Upper lobe of left lung (tissue), 4 donors: ENCODE results near the gene SMOC2.

Source experiments
- CTCF ChIP-seq, 6 experiments: fragments of 450-650 bp in 4 of 6; fragments of 200-600 bp in 2 of 6; sonication (generic) in 2 of 6; IDR thresholded peaks; one replicate each; pipeline ENCODE4 v1.5.1; 2016 to 2019; ENCODE audit warnings: antibody characterized with exemption in 6 of 6
- POLR2A ChIP-seq, 4 donors: fragments of 450-650 bp; IDR thresholded peaks; one replicate each; pipeline ENCODE4 v1.5.1; 2016 to 2017; ENCODE audit warnings: antibody characterized with exemption in 4 of 4, mild to moderate bottlenecking in 2 of 4

GRCh38 chr6:168517742-168518347 is 76.9 kb downstream of the SMOC2 start:
- TF ChIP-seq CTCF (IDR thresholded peaks at IDR 0.05), result no peak
- no peak for TF ChIP-seq POLR2A (IDR thresholded peaks at IDR 0.05)
